Left renal pelvis (tissue), 4 donors: ENCODE data around the gene KRT222. TPM values are rescaled to one million over a fixed set of nuclear protein-coding genes. Genes with fewer than 3 reads are reported as not detected.

Experiments used
- DNase-seq, 4 donors: peaks; one replicate each; pipeline ENCODE4 v3.0.0-alpha.2; 2013; ENCODE audit warnings: low read depth in 4 of 4, low spot score in 3 of 4
- polyA plus RNA-seq, 4 donors: library from polyadenylated mRNA; unstranded; fragments of 120-200 nt; gene quantifications; one replicate each; pipeline ENCODE4 v1.2.1, GENCODE V29; 2013; ENCODE audit not compliant: insufficient read length in 4 of 4

KRT222 gene
- polyA plus RNA-seq: 1 to 10 TPM in 1 of 4 donors, under 1 TPM in 3; 0.09 to 1.7 (median 0.24) TPM

- DNase-seq: no peak
These were observed at the start of gene KRT222 for GRCh38 chr17:40664582-40665333. TSS of gene KRT222 (minus strand) at chr17:40665177. CDS start at chr17:40665099, 78 bp downstream.

- DNase-seq: no peak
These were observed 49.5 kb upstream of the KRT222 start for GRCh38 chr17:40714473-40714872.

- no peak for DNase-seq
These were observed 42.8 kb upstream of the KRT222 start for GRCh38 chr17:40707745-40708144.

- DNase-seq: no peak
These were observed 40.6 kb upstream of the KRT222 start for GRCh38 chr17:40705584-40705983.

- no peak for DNase-seq
These were observed 38.7 kb upstream of the KRT222 start, which contains the start of gene KRT24 for GRCh38 chr17:40703652-40704051. TSS of gene KRT24 (minus strand) at chr17:40703752. CDS start at chr17:40703693, 59 bp downstream.

GRCh38 chr17:40702271-40702670 is 37.3 kb upstream of the KRT222 start:
- DNase-seq: no peak

GRCh38 chr17:40699853-40700252 is 34.9 kb upstream of the KRT222 start:
- no peak for DNase-seq

GRCh38 chr17:40699371-40699770 is 34.4 kb upstream of the KRT222 start:
- no peak for DNase-seq

GRCh38 chr17:40697297-40697696 is 32.3 kb upstream of the KRT222 start:
- no peak for DNase-seq

- DNase-seq: no peak
These were observed 31.7 kb upstream of the KRT222 start for GRCh38 chr17:40696651-40697072.

- DNase-seq: no peak
These were observed 31.0 kb upstream of the KRT222 start for GRCh38 chr17:40695874-40696472.

GRCh38 chr17:40694584-40694983 is 29.6 kb upstream of the KRT222 start:
- DNase-seq: no peak

- no peak for DNase-seq
These were observed 22.1 kb upstream of the KRT222 start for GRCh38 chr17:40687106-40687505.

- DNase-seq: no peak
These were observed 21.2 kb upstream of the KRT222 start for GRCh38 chr17:40686192-40686591.

GRCh38 chr17:40680998-40681397 is 16.0 kb upstream of the KRT222 start:
- DNase-seq: no peak

- no peak for DNase-seq
These were observed 14.5 kb upstream of the KRT222 start for GRCh38 chr17:40679523-40679907.

- no peak for DNase-seq
These were observed 14.0 kb upstream of the KRT222 start for GRCh38 chr17:40678902-40679522.

GRCh38 chr17:40675905-40676304 is 10.9 kb upstream of the KRT222 start:
- no peak for DNase-seq

- DNase-seq: no peak
These were observed 7.7 kb upstream of the KRT222 start for GRCh38 chr17:40672654-40673053.

GRCh38 chr17:40671282-40671681 is 6.3 kb upstream of the KRT222 start:
- DNase-seq: no peak

GRCh38 chr17:40666331-40666730 is 1.4 kb upstream of the KRT222 start:
- no peak for DNase-seq

- no peak for DNase-seq
These were observed 1.7 kb downstream of the KRT222 start for GRCh38 chr17:40663252-40663651.
